ENCODE data around the gene PTGES2. TPM values are rescaled to one million over a fixed set of nuclear protein-coding genes. Genes with fewer than 3 reads are reported as not detected.

The PTGES2 gene
- total and polyA plus RNA-seq, 2 of the 13 experiments (the other 11 are each of a cell fraction or from before 2014, with no cell fraction given) = 63.7 to 79.8 TPM

GRCh38 chr9:128139621-128140020 lies 12.1 kb upstream of the PTGES2 start (continued):
- TF ChIP-seq, protein P1, sequence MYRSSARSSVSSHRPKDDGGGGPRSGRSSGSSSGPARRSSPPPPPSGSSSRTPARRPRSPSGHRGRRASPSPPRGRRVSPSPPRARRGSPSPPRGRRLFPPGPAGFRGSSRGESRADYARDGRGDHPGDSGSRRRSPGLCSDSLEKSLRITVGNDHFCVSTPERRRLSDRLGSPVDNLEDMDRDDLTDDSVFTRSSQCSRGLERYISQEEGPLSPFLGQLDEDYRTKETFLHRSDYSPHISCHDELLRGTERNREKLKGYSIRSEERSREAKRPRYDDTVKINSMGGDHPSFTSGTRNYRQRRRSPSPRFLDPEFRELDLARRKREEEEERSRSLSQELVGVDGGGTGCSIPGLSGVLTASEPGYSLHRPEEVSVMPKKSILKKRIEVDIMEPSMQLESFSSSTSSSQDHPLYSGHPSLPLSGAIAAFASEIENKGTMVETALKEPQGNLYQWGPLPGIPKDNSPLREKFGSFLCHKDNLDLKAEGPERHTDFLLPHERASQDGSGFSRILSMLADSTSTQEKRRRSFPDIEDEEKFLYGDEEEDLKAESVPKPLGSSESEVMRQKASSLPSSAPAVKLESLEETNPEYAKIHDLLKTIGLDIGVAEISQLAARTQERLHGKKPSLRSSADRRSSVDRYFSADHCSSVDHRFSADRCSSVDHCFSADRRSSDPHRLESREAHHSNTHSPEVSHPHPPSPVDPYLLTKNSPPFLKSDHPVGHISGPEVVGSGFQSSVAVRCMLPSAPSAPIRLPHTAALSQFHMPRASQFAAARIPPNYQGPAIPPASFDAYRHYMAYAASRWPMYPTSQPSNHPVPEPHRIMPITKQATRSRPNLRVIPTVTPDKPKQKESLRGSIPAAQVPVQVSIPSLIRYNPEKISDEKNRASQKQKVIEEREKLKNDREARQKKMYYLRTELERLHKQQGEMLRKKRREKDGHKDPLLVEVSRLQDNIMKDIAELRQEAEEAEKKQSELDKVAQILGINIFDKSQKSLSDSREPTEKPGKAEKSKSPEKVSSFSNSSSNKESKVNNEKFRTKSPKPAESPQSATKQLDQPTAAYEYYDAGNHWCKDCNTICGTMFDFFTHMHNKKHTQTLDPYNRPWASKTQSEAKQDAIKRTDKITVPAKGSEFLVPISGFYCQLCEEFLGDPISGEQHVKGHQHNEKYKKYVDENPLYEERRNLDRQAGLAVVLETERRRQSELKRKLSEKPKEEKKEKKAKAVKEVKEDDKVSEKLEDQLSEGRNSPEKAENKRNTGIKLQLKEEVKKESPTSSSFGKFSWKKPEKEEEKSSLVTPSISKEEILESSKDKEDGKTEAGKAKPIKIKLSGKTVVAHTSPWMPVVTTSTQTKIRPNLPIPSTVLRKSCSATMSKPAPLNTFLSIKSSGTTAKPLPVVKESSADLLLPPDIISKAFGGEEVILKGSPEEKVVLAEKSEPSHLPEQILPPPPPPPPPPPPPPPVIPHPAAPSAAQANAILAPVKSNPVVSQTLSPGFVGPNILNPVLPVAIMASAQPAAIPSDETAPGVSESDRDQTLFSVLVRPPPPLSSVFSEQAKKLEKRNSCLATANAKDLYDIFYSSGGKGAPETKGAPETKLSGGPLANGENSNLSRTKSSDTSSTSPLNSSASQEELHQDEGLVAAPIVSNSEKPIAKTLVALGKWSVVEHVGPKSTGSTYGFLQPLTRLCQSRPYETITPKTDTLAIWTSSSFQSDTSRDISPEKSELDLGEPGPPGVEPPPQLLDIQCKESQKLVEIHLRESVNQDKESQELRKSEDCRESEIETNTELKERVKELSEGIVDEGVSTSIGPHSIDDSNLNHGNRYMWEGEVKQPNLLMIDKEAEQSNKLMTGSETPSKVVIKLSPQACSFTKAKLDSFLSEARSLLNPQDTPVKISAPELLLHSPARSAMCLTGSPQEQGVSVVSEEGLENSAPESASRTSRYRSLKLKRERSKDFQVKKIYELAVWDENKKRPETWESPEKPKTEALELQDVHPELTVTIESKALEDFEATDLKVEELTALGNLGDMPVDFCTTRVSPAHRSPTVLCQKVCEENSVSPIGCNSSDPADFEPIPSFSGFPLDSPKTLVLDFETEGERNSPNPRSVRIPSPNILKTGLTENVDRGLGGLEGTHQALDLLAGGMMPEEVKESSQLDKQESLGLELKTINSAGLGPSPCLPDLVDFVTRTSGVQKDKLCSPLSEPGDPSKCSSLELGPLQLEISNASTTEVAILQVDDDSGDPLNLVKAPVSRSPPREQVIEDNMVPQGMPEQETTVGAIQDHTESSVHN (CRISPR knock-in tag; IDR thresholded peaks at IDR 0.05) = no peak
- TF ChIP-seq KLF15 (CRISPR knock-in tag; IDR thresholded peaks at IDR 0.05; ENCODE audit: borderline replicate concordance) (no peak), SNAPC4 (CRISPR knock-in tag; IDR thresholded peaks at IDR 0.05) (no peak), ZNF441 (CRISPR knock-in tag; IDR thresholded peaks at IDR 0.05; ENCODE audit: borderline replicate concordance) (no peak), SIX1 (CRISPR knock-in tag; IDR thresholded peaks at IDR 0.05; ENCODE audit: borderline replicate concordance) (no peak), ZIK1 (CRISPR knock-in tag; IDR thresholded peaks at IDR 0.05; ENCODE audit: borderline replicate concordance, low read depth) (no peak), MATR3 (CRISPR knock-in tag; IDR thresholded peaks at IDR 0.05) (no peak)
